Measurements from ENCODE around the gene TSPAN32. TPM values are rescaled to one million over a fixed set of nuclear protein-coding genes. Genes with fewer than 3 reads are reported as not detected.

TSPAN32 gene
- total RNA-seq, 2 donors from 2014 or later = 8.6 to 10.2 TPM

DNA sequence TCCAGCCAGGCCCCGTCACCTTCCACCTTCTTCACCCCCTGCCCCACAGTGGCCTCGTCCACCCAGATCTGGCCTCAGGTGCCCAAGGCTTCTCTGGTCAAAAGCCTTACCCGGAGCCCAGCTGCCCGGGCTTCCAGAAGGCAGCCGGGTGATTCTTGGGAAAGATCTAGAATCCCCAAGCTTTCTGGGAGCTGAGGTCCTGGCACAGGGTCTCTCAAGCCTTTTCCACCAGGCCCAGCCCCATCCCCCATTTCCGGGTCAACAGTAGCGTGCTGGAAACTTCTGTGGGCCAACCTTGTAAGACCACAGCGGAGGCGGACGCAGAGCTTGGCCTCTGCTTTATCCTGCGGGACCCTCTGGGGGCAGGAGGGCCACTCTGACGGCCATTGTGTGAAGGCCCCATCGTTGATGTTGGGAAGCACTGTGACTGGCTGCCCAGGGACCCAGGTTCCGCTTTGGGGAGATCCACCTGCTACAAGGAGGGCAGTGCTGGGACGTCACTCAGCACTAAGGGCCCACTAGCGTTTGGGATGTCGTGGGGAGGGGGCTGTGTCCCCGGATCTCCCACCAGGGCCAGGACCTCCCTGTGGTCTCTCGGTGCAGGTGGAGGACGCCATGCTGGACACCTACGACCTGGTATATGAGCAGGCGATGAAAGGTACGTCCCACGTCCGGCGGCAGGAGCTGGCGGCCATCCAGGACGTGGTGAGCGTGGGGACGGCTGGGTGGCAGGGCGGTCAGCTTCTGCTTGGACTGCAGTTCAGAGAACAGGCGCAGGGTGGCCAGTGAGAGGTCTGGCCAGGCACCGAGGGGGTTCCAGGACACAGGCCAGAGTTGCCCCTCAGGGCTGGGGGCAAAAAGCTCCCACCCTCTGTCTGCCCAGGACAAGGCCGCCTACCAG is 11.5 kb downstream of the TSPAN32 start:
- H3K4me1 Mint-ChIP-seq (ENCODE audit: low read depth) = no peaks in the 10 kb centered on the region
- H3K36me3 Mint-ChIP-seq (ENCODE audit: insufficient read depth in 2 of 2) = no peaks in the 10 kb centered on the region
- H3K27me3 Mint-ChIP-seq (ENCODE audit: low read depth) = no peaks in the 10 kb centered on the region
- no peak overlapping the region for H3K4me3 Mint-ChIP-seq
- H3K9me3 Mint-ChIP-seq = no peaks in the 10 kb centered on the region
- H3K27ac Mint-ChIP-seq = no peak overlapping the region
- DNase-seq (no peak), ATAC-seq (replicated peaks in 1 of 2) (no peak)

DNA sequence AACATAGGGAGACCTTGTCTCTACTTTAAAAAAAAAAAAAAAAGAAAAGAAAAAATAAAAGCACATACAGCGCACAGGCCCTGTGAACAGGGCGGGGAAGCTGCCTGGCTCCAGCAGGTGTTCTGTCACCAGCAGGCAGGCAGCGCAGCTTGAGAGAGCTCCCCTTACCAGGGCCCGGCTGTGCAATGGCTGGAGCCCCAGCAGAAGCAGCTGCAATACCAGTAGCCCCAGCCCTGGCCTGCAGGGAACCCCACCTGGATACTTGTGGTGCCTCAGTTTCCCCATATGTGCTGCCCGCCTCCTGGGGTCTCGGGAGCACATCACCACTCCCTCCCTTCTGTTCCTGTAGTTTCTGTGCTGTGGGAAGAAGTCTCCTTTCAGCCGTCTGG is 12.3 kb downstream of the TSPAN32 start:
- H3K4me3 Mint-ChIP-seq = no peak overlapping the region
- H3K27me3 Mint-ChIP-seq (ENCODE audit: low read depth) = no peaks in the 10 kb centered on the region
- H3K36me3 Mint-ChIP-seq (ENCODE audit: insufficient read depth in 2 of 2) = no peaks in the 10 kb centered on the region
- no peak for ATAC-seq (replicated peaks in 1 of 2)
- H3K27ac Mint-ChIP-seq = no peak overlapping the region
- H3K9me3 Mint-ChIP-seq = no peaks in the 10 kb centered on the region
- H3K4me1 Mint-ChIP-seq (ENCODE audit: low read depth) = no peaks in the 10 kb centered on the region
- DNase-seq = no peak

DNA sequence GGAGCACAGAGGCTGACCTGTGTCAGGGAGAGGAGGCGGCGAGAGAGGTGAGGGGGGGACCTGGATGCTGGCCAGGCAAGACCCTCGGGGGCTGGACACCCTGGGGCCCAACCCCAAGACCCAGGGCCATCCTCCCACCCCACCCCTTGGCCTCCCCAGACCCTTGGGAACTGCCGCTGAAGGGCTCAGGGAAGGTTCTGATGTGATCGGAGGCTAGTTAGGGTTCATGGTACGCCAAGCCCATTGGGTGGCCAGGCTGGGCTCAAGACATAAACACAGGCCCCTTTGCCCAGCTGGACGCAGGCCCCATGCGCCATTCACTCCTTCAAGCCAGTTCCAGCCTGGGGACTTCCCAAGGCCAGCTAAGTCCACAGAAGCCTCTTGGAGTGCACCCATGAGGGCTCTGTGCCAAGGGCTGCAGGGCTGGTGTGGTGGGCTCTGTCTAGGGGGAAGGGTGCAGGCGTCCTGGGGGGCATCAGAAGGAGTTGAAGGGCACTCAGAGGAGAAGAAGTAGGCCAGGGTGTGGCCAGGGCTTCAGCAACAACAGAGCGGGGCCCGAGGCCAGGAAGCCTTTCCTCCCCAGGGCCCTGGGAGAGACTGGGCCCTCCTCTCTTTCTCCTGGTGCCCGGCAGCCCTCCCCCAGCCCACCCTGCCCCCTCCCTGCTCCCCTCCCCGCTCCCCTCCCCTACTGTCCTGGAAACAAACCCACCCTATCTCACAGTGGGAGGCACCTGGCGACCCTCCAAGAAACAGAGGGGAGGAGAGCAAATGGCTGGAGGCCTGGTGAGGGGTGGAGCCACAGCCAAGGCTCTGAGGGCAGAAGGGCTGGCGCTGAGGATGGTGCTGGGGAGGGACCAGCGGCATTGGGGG is 12.9 kb downstream of the TSPAN32 start:
- no peaks in the 10 kb centered on the region for H3K36me3 Mint-ChIP-seq (ENCODE audit: insufficient read depth in 2 of 2)
- ATAC-seq (replicated peaks in 1 of 2) (no peak), DNase-seq (no peak)
- H3K27me3 Mint-ChIP-seq (ENCODE audit: low read depth) = no peaks in the 10 kb centered on the region
- no peak overlapping the region for H3K4me3 Mint-ChIP-seq
- H3K4me1 Mint-ChIP-seq (ENCODE audit: low read depth) = no peaks in the 10 kb centered on the region
- no peak overlapping the region for H3K27ac Mint-ChIP-seq
- no peaks in the 10 kb centered on the region for H3K9me3 Mint-ChIP-seq

DNA sequence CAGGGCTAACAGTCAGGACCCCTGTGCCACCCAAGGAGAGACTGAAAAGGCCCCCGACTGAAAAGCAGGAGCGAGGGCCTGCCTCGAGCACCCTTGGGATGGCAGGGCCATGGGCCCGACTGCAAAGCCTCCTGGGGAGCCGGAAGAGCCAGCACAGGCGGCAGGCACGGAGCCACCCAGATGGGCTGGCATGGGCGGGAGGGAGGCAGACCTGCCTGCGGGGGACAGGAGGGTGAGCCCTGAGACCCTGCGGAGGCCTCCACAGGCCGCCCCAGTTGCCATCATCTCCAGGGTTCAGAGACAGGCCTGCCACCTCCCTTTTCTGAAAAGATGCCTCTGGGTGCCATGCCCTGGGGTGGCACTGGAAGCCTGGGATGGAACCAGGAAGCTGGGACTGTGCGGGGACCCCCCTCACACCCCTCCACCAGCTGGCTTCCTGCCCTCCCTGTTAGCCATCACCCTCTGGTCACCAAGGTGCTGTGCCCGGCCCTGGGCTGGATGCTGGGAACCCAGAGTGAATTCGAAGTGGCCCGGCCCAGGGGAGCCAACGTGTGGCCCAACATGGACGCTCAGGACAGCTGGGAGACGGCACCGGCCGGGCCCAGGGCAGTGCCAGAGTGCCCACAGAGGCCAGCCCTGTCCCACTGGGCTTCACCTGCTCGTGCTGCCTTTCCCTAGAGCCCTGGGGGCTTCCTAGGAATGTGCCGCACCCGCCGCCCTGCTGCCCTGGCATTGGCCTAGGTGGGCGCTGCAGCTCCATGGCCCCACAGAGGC is 13.8 kb downstream of the TSPAN32 start:
- ATAC-seq (replicated peaks in 1 of 2) = no peak
- no peak overlapping the region for H3K27ac Mint-ChIP-seq
- DNase-seq = no peak
- H3K27me3 Mint-ChIP-seq (ENCODE audit: low read depth) = no peaks in the 10 kb centered on the region
- no peaks in the 10 kb centered on the region for H3K4me1 Mint-ChIP-seq (ENCODE audit: low read depth)
- no peak overlapping the region for H3K4me3 Mint-ChIP-seq
- no peaks in the 10 kb centered on the region for H3K36me3 Mint-ChIP-seq (ENCODE audit: insufficient read depth in 2 of 2)
- no peaks in the 10 kb centered on the region for H3K9me3 Mint-ChIP-seq

DNA sequence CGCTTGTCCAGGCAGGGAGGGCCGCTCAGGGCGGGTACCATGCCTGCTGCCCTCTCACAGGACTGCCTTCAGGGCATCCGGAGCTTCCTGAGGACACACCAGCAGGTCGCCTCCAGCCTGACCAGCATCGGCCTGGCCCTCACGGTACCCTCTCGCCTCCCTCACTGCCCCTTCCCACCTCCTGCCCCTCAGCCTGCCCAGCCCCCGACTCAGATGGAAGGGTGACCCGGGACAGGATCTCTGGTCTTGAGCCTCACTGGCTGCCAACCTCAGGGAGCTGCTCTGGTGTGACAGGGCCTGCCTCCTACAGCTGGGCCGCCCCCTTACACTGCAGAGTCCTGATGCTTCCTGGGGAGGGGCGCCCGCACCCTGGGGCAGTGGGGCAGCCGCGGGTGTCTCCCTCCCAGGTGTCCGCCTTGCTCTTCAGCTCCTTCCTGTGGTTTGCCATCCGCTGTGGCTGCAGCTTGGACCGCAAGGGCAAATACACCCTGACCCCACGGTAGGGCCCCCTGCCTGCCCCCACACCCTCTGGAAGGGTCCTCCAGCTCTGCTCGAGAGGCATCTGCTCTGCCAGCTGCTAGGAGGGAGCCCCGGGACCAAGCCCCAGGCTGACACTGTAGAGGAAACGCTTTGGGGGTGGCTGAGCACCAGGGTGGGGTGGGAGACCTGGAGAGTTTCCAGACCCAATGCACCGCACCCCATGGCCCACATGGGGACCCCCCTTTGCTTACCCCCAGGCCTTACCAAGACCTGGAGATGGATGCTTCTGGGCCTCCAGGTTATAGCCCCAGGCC is 14.6 kb downstream of the TSPAN32 start:
- H3K4me1 Mint-ChIP-seq (ENCODE audit: low read depth) = no peaks in the 10 kb centered on the region
- DNase-seq (no peak), ATAC-seq (replicated peaks in 1 of 2) (no peak)
- no peak overlapping the region for H3K27ac Mint-ChIP-seq
- H3K27me3 Mint-ChIP-seq (ENCODE audit: low read depth) = no peaks in the 10 kb centered on the region
- H3K9me3 Mint-ChIP-seq = no peaks in the 10 kb centered on the region
- no peaks in the 10 kb centered on the region for H3K36me3 Mint-ChIP-seq (ENCODE audit: insufficient read depth in 2 of 2)
- no peak overlapping the region for H3K4me3 Mint-ChIP-seq

DNA sequence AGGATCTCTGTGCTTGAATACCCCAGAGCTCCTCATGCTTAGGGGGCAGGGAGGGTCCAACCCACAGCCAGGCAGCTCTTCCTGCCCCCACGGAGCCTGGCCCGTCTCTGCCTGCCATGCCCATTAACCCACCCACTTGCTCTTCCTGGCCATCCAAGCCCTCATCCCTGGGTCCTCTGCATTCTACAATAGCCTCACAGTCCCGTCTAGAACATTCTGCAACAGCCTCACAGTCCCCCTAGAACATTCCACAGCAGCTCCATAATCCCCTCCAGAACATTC is 15.1 kb downstream of the TSPAN32 start:
- H3K27me3 Mint-ChIP-seq (ENCODE audit: low read depth) = no peaks in the 10 kb centered on the region
- no peaks in the 10 kb centered on the region for H3K4me1 Mint-ChIP-seq (ENCODE audit: low read depth)
- no peaks in the 10 kb centered on the region for H3K9me3 Mint-ChIP-seq
- DNase-seq (no peak), ATAC-seq (replicated peaks in 1 of 2) (no peak)
- no peaks in the 10 kb centered on the region for H3K36me3 Mint-ChIP-seq (ENCODE audit: insufficient read depth in 2 of 2)
- no peak overlapping the region for H3K27ac Mint-ChIP-seq
- H3K4me3 Mint-ChIP-seq = no peak overlapping the region

DNA sequence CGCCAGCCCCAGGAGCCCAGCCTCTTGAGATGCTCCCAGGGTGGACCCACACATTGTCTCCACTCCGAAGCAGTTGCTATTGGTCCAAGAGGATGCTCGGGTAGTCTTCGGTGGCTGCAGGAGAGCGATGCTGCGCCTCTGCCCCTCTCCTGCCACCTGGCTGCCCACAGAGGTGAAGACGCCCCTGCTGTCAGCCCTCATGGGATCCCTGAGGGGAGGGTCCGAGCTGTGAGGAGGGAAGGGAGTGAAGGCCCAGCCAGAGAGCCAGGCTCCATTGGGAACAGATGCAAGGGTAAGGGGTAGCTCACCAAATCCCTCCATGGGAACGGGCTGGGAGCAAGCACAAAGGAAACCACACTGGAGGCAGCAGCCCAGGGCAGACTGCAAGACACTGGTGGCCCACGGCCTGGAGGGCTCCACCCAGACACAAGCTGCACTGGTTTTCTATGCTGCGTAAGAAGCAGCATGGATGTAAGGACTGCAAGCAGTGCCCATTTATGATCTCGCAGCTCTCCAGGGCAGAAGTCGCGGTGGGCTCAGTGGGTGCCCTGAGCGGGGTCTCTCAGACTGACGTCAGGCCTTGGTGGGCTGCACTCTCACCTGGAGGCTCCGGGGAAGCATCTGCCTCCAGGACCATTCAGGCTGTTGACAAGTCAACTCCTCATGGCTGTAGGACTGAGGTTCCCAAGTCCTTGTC is 15.7 kb downstream of the TSPAN32 start:
- H3K9me3 Mint-ChIP-seq = no peaks in the 10 kb centered on the region
- no peak overlapping the region for H3K27ac Mint-ChIP-seq
- H3K4me1 Mint-ChIP-seq (ENCODE audit: low read depth) = no peaks in the 10 kb centered on the region
- no peak overlapping the region for H3K4me3 Mint-ChIP-seq
- no peaks in the 10 kb centered on the region for H3K27me3 Mint-ChIP-seq (ENCODE audit: low read depth)
- DNase-seq (no peak), ATAC-seq (replicated peaks in 1 of 2) (no peak)
- H3K36me3 Mint-ChIP-seq (ENCODE audit: insufficient read depth in 2 of 2) = no peaks in the 10 kb centered on the region

DNA sequence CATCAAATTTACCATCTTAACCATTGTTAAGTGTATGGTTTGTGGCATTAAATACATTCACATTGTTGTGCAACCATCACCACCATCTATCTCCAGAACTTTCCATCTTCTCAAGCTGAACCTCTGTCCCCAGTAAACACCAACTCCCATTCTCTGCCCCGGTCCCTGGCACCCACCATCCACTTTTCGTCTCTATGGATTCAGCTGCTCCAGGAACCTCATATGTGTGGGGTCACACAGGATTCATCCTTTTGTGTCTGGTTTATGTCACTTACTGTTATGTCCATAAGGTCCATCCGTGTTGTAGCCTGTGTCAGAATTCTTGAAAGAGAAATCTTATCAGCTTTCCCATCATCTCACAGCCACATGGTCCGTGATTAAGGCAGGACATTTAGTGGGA is 16.3 kb downstream of the TSPAN32 start:
- ATAC-seq (replicated peaks in 1 of 2) = no peak
- no peak for DNase-seq
- peaks cover 0 to 3% of the 10 kb centered on the region in 2 donors for H3K9me3 Mint-ChIP-seq
- no peak overlapping the region for H3K4me3 Mint-ChIP-seq
- no peaks in the 10 kb centered on the region for H3K4me1 Mint-ChIP-seq (ENCODE audit: low read depth)
- H3K27me3 Mint-ChIP-seq (ENCODE audit: low read depth) = no peaks in the 10 kb centered on the region
- no peaks in the 10 kb centered on the region for H3K36me3 Mint-ChIP-seq (ENCODE audit: insufficient read depth in 2 of 2)
- H3K27ac Mint-ChIP-seq = no peak overlapping the region

DNA sequence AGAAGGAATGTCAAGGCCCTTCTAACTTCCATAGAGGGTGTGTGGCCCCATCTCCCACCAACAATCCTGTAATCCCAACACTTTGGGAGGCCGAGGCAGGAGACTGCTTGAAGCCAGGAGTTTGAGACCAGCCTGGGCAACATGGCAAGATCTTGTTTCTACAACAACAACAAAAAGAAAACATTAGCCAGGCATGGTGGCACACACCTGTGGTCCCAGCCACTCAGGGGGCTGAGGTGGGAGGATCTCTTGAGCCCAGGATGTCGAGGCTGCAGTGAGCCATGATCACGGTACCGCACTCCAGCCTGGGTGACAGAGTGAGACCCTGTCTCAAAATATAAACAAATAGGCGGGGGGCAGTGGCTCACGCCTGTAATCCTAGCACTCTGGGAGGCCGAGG is 16.9 kb downstream of the TSPAN32 start:
- Mint-ChIP-seq H3K4me3 (no peak overlapping the region), H3K27ac (no peak overlapping the region), H3K27me3 (ENCODE audit: low read depth) (no peaks in the 10 kb centered on the region), H3K36me3 (ENCODE audit: insufficient read depth in 2 of 2) (no peaks in the 10 kb centered on the region), H3K9me3 (peaks cover 0 to 3% of the 10 kb centered on the region in 2 donors), H3K4me1 (ENCODE audit: low read depth) (no peaks in the 10 kb centered on the region)
- DNase-seq (no peak), ATAC-seq (replicated peaks in 1 of 2) (no peak)

DNA sequence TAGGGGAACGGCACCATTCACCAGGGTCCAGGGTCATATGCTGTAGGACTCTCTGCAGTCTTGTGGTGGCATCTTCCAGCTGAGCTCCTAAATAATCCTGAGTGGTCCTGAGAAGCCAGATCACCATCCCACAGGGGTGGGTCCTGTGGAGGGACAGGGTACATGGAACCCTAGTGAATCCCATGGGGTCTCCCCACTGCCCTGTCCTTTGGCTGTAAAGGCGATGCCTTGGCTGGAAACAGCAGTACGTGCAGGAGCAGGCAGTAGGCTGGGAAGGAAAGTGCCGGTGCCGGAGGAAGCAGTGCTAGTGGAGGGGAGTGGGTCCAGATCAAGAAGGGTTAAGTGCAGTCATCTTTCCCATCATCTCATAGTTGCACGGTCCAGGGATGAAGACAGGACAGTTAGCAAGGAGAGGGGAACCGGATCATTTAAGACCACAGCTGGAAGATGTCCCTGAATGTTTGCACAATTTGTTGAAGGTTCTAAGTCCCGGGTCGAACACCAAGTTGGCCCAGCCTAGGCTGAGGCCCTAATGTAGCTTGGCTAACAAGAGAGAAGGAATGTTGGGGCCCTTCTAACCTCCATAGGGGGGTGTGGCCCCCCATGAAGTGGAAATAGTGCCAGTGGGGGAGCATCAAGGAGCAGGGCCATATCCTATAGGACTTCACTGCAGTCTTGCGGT is 18.1 kb downstream of the TSPAN32 start:
- ATAC-seq (replicated peaks in 1 of 2) = no peak
- H3K4me3 Mint-ChIP-seq = no peak overlapping the region
- H3K27me3 Mint-ChIP-seq (ENCODE audit: low read depth) = no peaks in the 10 kb centered on the region
- H3K9me3 Mint-ChIP-seq = peaks cover 1 to 3% of the 10 kb centered on the region in 2 donors
- peaks cover 0 to 4% of the 10 kb centered on the region in 2 donors for H3K36me3 Mint-ChIP-seq (ENCODE audit: insufficient read depth in 2 of 2)
- H3K4me1 Mint-ChIP-seq (ENCODE audit: low read depth) = no peaks in the 10 kb centered on the region
- H3K27ac Mint-ChIP-seq = no peak overlapping the region
- no peak for DNase-seq

DNA sequence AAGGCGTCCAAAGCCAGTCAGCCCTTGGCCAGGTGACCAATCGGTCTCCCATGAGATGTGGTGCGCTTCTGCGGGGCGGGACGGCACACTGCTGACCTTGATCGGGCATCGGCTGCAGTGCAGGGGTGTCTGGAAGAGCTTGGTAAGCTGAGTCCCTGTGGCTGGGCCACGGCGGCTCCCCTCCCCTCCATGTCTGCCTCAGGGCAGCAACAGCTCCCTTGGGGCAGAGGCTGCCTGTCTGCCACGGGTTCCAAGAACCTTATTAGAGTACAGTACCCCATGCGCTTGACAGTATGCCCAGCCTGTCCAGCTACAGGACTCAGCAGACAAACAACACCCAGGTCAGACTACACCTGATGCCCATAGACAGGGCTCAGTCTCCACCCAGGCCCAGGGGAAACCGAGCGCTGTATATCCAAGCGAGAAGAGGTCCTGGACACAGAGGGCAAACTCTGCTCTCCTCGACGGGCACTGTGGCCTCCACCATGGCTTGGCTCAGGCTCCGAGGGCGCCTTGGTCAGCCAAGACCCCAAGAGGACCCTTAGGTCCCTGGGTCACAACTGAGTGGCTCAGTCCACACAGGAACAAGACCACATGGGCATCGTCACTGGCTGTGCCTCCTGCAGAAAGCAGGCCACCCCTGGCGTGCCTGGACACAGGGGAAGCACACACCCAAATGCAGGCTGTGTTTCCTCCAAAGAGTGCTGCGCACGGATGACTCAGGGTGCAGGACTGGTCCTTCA is 18.9 kb downstream of the TSPAN32 start:
- H3K27me3 Mint-ChIP-seq (ENCODE audit: low read depth) = peaks cover 5% of the 10 kb centered on the region
- H3K36me3 Mint-ChIP-seq (ENCODE audit: insufficient read depth in 2 of 2) = peaks cover 0 to 4% of the 10 kb centered on the region in 2 donors
- no peak for DNase-seq
- no peaks in the 10 kb centered on the region for H3K4me1 Mint-ChIP-seq (ENCODE audit: low read depth)
- no peak overlapping the region for H3K4me3 Mint-ChIP-seq
- no peak for ATAC-seq (replicated peaks in 1 of 2)
- H3K27ac Mint-ChIP-seq = no peak overlapping the region
- peaks cover 1 to 3% of the 10 kb centered on the region in 2 donors for H3K9me3 Mint-ChIP-seq

Measured in activated T-cell treated with anti-CD3 and anti-CD28 coated beads, Interleukin-2, amount 50 U/mL, for 72 hours (primary cell).